Skeletal muscle tissue (tissue), 4 donors: ENCODE results near the gene ATG16L2. TPM values are rescaled to one million over a fixed set of nuclear protein-coding genes. Genes with fewer than 3 reads are reported as not detected.
"Not testable (repeated sequence)": the region's sequence is repeated elsewhere in the genome, so short reads cannot be mapped to it uniquely, and the experiment has no call there.

ENCODE experiments used
- H3K27ac ChIP-seq: one replicate; pipeline ENCODE4 v1.7.0; 2013; ENCODE audit warnings: mild to moderate bottlenecking, low read depth, low read length, inconsistent platforms
- H3K27me3 ChIP-seq, 3 donors: one replicate each; pipeline ENCODE4 v1.7.0; 2013; ENCODE audit warnings: low read length in 3 of 3; ENCODE audit not compliant: control insufficient read depth in 3 of 3, insufficient read depth in 3 of 3
- H3K36me3 ChIP-seq, 3 donors: one replicate each; pipeline ENCODE4 v1.7.0; 2013; ENCODE audit warnings: low read length in 3 of 3; ENCODE audit not compliant: control insufficient read depth in 3 of 3, insufficient read depth in 3 of 3
- H3K4me1 ChIP-seq, 3 donors: one replicate each; pipeline ENCODE4 v1.7.0; 2013; ENCODE audit warnings: low read length in 3 of 3, mild to moderate bottlenecking in 3 of 3; ENCODE audit not compliant: control insufficient read depth in 3 of 3, insufficient read depth in 3 of 3
- H3K4me3 ChIP-seq, 3 donors: one replicate each; pipeline ENCODE4 v1.7.0; 2013; ENCODE audit warnings: low read length in 3 of 3
- H3K9ac ChIP-seq, 3 donors: one replicate each; pipeline ENCODE4 v1.7.0; 2013; ENCODE audit warnings: low read length in 3 of 3, mild to moderate bottlenecking in 3 of 3, moderate library complexity in 2 of 3, low read depth in 1 of 3
- H3K9me3 ChIP-seq, 3 donors: one replicate each; pipeline ENCODE4 v1.7.0; 2013; ENCODE audit warnings: low read length in 3 of 3; ENCODE audit not compliant: control insufficient read depth in 3 of 3
- total RNA-seq: library from RNA; depleted of rRNA; stranded (reverse); fragments of >200 nt; gene quantifications from one replicate; pipeline ENCODE4 v1.2.3, GENCODE V29; 2014
- donor health status: Osteomylitis.

ATG16L2 gene
- total RNA-seq, 1 donor from 2014 or later = 7.3 TPM

DNA sequence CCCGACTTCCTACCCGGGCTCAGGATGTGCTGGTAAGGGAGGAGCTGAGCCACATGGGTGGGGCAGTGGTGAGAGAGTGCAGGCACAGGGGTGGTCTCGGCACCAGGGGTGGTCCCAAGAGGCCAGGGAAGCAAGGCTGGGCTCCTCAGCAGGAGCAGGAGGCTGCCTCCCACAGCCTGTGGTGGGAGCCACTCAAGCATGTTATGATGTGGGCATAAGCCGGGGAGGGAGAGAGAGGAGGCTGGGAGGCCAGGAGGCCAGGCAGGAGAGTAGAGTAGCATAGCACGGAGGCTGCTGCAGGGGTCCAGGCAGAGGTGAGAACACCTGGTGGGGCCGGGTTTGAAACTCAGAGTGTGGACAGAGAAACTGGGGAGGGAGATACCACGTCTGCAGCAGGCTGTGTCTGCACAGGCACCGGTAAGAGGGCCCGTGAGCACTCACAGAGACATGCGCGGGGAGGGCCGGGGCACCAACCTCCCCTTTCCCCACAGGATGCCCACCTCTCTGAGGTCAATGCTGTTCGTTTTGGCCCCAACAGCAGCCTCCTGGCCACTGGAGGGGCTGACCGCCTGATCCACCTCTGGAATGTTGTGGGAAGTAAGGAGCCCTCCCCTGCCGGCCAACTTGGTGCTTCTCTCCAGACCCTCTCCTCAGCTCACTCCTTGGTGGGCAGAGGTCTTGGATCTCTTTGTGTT is 10.7 kb downstream of the ATG16L2 start:
- H3K9me3 ChIP-seq = no peaks in the 10 kb centered on the region
- peaks cover 0 to 14% (median 3%) of the 10 kb centered on the region in 3 donors for H3K36me3 ChIP-seq
- no peak overlapping the region for H3K9ac ChIP-seq
- H3K27me3 ChIP-seq = no peaks in the 10 kb centered on the region
- H3K4me3 ChIP-seq = no peak overlapping the region
- H3K4me1 ChIP-seq = peaks cover 10 to 21% (median 19%) of the 10 kb centered on the region in 3 donors
- no peak overlapping the region for H3K27ac ChIP-seq

DNA sequence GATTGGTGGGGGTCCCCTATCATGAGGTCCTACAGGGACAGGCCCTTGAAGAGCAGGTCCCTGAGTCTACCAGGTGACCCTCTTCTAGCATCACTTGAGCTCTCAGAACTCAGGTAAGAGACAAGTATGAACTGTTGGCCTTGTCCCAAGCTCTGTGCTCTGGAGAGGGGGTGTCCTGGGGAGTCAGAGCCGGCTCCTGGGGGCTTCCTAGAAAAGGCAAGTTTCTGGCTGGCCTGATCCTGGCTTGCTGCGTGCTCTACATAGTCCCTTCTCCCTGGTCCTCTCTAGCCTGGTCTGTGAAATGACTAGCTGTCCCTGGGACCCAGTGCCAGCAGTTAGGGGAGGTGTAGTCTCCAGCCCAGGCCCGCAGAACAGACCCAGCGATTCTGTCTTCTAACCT is 11.4 kb downstream of the ATG16L2 start:
- Histone ChIP-seq H3K36me3 (peaks cover 2 to 12% (median 3%) of the 10 kb centered on the region in 3 donors), H3K27ac (no peak overlapping the region), H3K9ac (no peak overlapping the region), H3K4me3 (no peak overlapping the region), H3K4me1 (peaks cover 10 to 21% (median 19%) of the 10 kb centered on the region in 3 donors), H3K27me3 (no peaks in the 10 kb centered on the region), H3K9me3 (no peaks in the 10 kb centered on the region)

- Histone ChIP-seq H3K9ac (no peak overlapping the region), H3K9me3 (no peaks in the 10 kb centered on the region), H3K27ac (no peak overlapping the region), H3K36me3 (peaks cover 2 to 11% (median 3%) of the 10 kb centered on the region in 3 donors), H3K4me1 (peaks cover 7 to 20% (median 16%) of the 10 kb centered on the region in 3 donors), H3K4me3 (no peak overlapping the region), H3K27me3 (no peaks in the 10 kb centered on the region)
Measured at GRCh38 chr11:72826191-72826941, 12.2 kb downstream of the ATG16L2 start.

DNA sequence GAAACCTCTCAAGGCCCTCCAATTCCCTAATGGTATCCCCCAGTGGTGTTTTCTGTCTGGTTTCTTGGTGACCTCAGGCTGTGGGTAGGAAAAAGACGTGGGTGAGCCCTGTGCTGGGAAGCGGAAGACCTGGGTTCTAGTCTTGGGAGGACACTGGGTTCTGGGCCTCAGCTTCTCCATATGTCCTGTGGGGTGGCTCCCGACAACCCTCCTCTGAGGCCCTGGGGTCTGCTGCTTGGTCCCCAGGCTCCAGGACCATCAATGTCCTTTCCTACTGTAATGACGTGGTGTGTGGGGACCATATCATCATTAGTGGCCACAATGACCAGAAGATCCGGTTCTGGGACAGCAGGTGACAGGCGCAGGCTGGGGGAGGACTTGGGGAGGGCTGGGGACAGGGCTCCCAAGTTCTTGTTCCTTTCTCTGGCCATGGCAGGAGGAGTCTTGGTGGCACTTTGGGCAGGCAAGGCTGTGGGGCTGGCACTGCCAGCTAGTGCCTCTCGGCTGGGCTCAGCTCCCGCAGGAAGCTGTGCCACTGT is 12.8 kb downstream of the ATG16L2 start:
- H3K9ac ChIP-seq = no peak overlapping the region
- H3K9me3 ChIP-seq = no peaks in the 10 kb centered on the region
- H3K36me3 ChIP-seq = peaks cover 2 to 11% (median 3%) of the 10 kb centered on the region in 3 donors
- H3K27ac ChIP-seq = no peak overlapping the region
- H3K4me1 ChIP-seq = peaks cover 7 to 20% (median 17%) of the 10 kb centered on the region in 3 donors
- no peak overlapping the region for H3K4me3 ChIP-seq
- H3K27me3 ChIP-seq = no peaks in the 10 kb centered on the region

- H3K9ac ChIP-seq, H3K4me3 ChIP-seq, H3K27me3 ChIP-seq, H3K9me3 ChIP-seq: not testable (repeated sequence)
- peaks cover 2 to 11% (median 3%) of the 10 kb centered on the region in 3 donors for H3K36me3 ChIP-seq
- H3K4me1 ChIP-seq = peaks cover 8 to 21% (median 19%) of the 10 kb centered on the region in 3 donors
- H3K27ac ChIP-seq = peak overlapping the region; percentile 33
Measured at GRCh38 chr11:72827656-72828055, 13.4 kb downstream of the ATG16L2 start.

DNA sequence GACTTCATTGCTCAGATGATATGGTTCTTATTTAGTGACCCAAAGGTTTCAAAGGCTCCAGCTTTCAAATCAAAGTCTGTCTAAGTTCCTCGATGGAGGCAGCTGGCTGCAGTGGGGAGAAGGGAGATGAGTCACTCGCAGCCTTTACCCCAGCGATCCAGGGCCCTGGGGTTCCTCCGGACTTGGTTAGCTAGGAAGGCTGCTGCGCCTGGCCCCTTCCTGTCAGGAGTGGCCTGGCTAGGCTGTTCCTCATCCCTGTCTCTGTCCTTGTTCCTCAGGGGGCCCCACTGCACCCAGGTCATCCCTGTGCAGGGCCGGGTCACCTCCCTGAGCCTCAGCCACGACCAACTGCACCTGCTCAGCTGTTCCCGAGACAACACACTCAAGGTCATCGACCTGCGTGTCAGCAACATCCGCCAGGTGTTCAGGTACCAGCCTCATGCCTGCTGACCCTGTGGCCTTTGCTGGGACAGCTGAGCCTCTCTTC is 13.9 kb downstream of the ATG16L2 start:
- peak overlapping the region; percentile 33 for H3K27ac ChIP-seq

DNA sequence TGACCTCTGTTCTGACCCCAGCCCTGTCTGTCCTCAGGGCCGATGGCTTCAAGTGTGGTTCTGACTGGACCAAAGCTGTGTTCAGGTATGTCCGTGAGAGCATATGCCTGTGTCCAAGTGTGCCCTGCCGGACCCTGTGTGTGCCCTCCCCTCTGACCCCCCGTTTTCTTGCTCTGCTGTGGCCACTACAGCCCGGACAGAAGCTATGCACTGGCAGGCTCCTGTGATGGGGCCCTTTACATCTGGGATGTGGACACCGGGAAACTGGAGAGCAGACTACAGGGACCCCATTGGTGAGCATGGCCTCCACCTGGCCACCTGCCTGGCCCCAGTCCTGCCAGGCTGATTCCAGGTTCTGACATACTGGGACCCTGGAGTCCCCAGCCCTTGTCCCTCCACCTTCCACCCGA is 14.5 kb downstream of the ATG16L2 start:
- H3K27ac ChIP-seq = no peak overlapping the region
- H3K27me3 ChIP-seq = no peaks in the 10 kb centered on the region
- H3K9ac ChIP-seq = no peak overlapping the region
- H3K4me3 ChIP-seq = no peak overlapping the region
- H3K4me1 ChIP-seq = peaks cover 14 to 28% (median 25%) of the 10 kb centered on the region in 3 donors
- peaks cover 2 to 11% (median 3%) of the 10 kb centered on the region in 3 donors for H3K36me3 ChIP-seq
- no peaks in the 10 kb centered on the region for H3K9me3 ChIP-seq

More for the DNA sequence above, 13.9 kb downstream of the ATG16L2 start:
- Histone ChIP-seq H3K4me3 (no peak overlapping the region), H3K9ac (no peak overlapping the region), H3K36me3 (peaks cover 2 to 11% (median 3%) of the 10 kb centered on the region in 3 donors), H3K27me3 (no peaks in the 10 kb centered on the region), H3K4me1 (peaks cover 10 to 26% (median 23%) of the 10 kb centered on the region in 3 donors), H3K9me3 (no peaks in the 10 kb centered on the region)

- Histone ChIP-seq H3K4me1 (peaks cover 18 to 28% (median 27%) of the 10 kb centered on the region in 3 donors), H3K36me3 (peaks cover 2 to 11% (median 3%) of the 10 kb centered on the region in 3 donors), H3K27ac (no peak overlapping the region), H3K4me3 (no peak overlapping the region), H3K27me3 (no peaks in the 10 kb centered on the region), H3K9ac (no peak overlapping the region), H3K9me3 (no peaks in the 10 kb centered on the region)
Measured at GRCh38 chr11:72829178-72829577, 15.0 kb downstream of the ATG16L2 start.

DNA sequence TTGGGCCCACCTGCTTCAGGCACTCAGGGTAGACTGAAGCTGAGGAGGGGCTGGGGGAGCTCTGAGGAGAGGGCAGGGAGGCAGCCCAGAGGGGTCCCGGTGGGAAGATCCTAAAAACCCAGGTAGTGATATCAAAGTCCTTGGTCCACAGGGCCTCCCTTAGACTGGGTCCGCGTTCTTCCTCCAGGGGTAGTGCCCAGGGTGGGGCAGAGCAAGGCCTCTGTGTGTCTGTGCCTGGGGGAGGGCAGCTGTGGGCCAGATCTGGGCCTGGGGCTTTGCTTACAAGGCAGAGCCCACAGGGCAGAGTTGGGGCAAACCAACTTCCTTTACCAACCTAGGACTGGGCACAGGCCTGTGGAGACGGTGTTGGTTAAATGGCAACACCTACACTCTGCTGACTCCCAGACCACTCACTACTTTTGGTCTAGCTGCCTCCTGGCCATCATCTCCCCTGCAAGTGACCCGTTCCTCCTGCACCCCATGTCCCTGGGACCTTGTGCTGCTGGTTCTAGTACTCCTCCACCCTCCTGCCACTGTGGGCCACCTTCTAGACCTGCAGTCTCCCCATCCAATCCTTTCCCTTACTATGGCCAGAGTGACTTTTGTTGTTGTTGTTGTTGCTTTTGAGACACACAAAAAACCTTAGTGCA is 15.8 kb downstream of the ATG16L2 start:
- H3K27ac ChIP-seq = no peak overlapping the region
- peaks cover 2 to 11% (median 3%) of the 10 kb centered on the region in 3 donors for H3K36me3 ChIP-seq
- no peaks in the 10 kb centered on the region for H3K27me3 ChIP-seq
- H3K9me3 ChIP-seq = no peaks in the 10 kb centered on the region
- H3K4me1 ChIP-seq = peaks cover 25 to 33% (median 32%) of the 10 kb centered on the region in 3 donors
- H3K9ac ChIP-seq = no peak overlapping the region
- H3K4me3 ChIP-seq = no peak overlapping the region
